K562 (cell line): Measurements from ENCODE around the gene SLC9A7. TPM values are rescaled to one million over a fixed set of nuclear protein-coding genes. Genes with fewer than 3 reads are reported as not detected.

Experiments used
- ARID1B ChIP-seq: fragments of 450-650 bp; IDR thresholded peaks from 2 replicates; pipeline ENCODE4 v1.6.1; 2016; ENCODE audit warnings: antibody characterized with exemption, mild to moderate bottlenecking, inconsistent platforms
- BDP1 ChIP-seq: IDR thresholded peaks from 3 replicates; pipeline ENCODE4 v1.6.1; 2011; ENCODE audit not compliant: insufficient read length, insufficient read depth
- BMI1 ChIP-seq: fragments of 150-350 bp; IDR thresholded peaks from 2 replicates; pipeline ENCODE4 v1.6.1; 2014; ENCODE audit warnings: low read length
- PCBP1 ChIP-seq: fragments of 200-400 bp; formaldehyde crosslinking; IDR thresholded peaks from 2 replicates; pipeline ENCODE4 v1.6.1; 2018; ENCODE audit warnings: mild to moderate bottlenecking, low read depth, low read length; ENCODE audit not compliant: poor library complexity, severe bottlenecking
- PTTG1 ChIP-seq: fragments of 450-650 bp; IDR thresholded peaks from 2 replicates; pipeline ENCODE4 v1.6.1; 2016; ENCODE audit warnings: low read depth, mild to moderate bottlenecking, missing genetic modification characterization, missing compliant biosample characterization
- ZBTB12 ChIP-seq: fragments of 250-450 bp; sonication (Bioruptor Pico); IDR thresholded peaks from 2 replicates; pipeline ENCODE4 v1.4.0; 2020
- polyA plus RNA-seq, 8 experiments: library from polyadenylated mRNA; depleted of rRNA in 4 of 8; stranded (reverse) in 5 of 8; unstranded in 3 of 8; fragments of >200 nt; fragmentation: Nextera tagmentation in 2 of 8; fragmentation: Illumina TruSeq in 1 of 8; extraction: Ambion mirVana in 2 of 8; extraction: Trizol in 1 of 8; gene quantifications; 2 replicates each; pipeline versions ENCODE4 v1.2.1 to v1.2.3, GENCODE V29; 2011 to 2014; ENCODE audit warnings: inconsistent platforms in 1 of 8, missing spikeins in 1 of 8
- total RNA-seq, 7 experiments: library from RNA; depleted of rRNA in 6 of 7; stranded (reverse); fragments of >200 nt in 6 of 7; fragmentation: Illumina TruSeq in 2 of 7; extraction: Trizol in 2 of 7; gene quantifications; 2 replicates each; pipeline versions ENCODE4 v1.2.1 to v1.2.3, GENCODE V29; 2011 to 2021; ENCODE audit warnings: low replicate concordance in 1 of 7
- TF ChIP-seq, protein P1 (sequence below), 2 experiments: IDR thresholded peaks; 2 replicates each; pipeline ENCODE4 v1.6.1; 2011; ENCODE audit warnings: borderline replicate concordance in 1 of 2, control low read depth in 1 of 2, low read depth in 1 of 2, low read length in 1 of 2, mild to moderate bottlenecking in 1 of 2, mixed read lengths in 1 of 2, moderate library complexity in 1 of 2; ENCODE audit not compliant: insufficient read depth in 1 of 2, insufficient read length in 1 of 2, poor library complexity in 1 of 2, severe bottlenecking in 1 of 2; ENCODE audit errors: extremely low read depth in 1 of 2
- TF ChIP-seq, protein P2 (sequence below): fragments of 150-350 bp; IDR thresholded peaks from 2 replicates; pipeline ENCODE4 v1.6.1; 2014; ENCODE audit warnings: low read depth, mild to moderate bottlenecking, low read length, borderline replicate concordance
- TF ChIP-seq, protein P3 (sequence below): fragments of 450-650 bp; IDR thresholded peaks from 2 replicates; pipeline ENCODE4 v1.6.1; 2016; ENCODE audit warnings: low read depth

Gene SLC9A7
- total and polyA plus RNA-seq, 9 of the 15 experiments (the other 6 are each of a cell fraction or from before 2014, with no cell fraction given), result 0.04 to 0.13 (median 0.09) TPM; not detected in 5

DNA sequence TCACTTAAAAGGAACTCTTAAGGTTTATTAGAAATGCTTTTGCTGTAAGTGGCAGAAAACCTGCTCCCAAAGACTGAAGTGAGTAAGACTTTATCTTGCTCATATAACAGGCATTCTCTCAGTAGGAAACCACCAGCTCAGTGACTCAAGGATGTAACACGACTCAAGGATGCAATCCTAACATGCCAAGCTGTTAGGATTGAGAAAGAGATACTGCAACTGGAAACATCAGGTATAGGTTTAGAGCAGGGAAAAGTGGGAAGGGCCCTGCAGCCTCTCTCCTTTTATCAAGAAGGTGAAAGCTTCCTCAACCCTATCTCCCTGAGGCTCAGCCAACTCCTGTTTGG, 11.9 kb upstream of the SLC9A7 start (continued):
- TF ChIP-seq, protein P1, sequence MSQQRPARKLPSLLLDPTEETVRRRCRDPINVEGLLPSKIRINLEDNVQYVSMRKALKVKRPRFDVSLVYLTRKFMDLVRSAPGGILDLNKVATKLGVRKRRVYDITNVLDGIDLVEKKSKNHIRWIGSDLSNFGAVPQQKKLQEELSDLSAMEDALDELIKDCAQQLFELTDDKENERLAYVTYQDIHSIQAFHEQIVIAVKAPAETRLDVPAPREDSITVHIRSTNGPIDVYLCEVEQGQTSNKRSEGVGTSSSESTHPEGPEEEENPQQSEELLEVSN (IDR thresholded peaks at IDR 0.05; ENCODE audit: borderline replicate concordance in 1 of 2, extremely low read depth in 1 of 2, insufficient read depth in 1 of 2, insufficient read length in 1 of 2, low read depth in 1 of 2, low read length in 1 of 2, poor library complexity in 1 of 2, severe bottlenecking in 1 of 2), result no peak
- TF ChIP-seq, protein P2, sequence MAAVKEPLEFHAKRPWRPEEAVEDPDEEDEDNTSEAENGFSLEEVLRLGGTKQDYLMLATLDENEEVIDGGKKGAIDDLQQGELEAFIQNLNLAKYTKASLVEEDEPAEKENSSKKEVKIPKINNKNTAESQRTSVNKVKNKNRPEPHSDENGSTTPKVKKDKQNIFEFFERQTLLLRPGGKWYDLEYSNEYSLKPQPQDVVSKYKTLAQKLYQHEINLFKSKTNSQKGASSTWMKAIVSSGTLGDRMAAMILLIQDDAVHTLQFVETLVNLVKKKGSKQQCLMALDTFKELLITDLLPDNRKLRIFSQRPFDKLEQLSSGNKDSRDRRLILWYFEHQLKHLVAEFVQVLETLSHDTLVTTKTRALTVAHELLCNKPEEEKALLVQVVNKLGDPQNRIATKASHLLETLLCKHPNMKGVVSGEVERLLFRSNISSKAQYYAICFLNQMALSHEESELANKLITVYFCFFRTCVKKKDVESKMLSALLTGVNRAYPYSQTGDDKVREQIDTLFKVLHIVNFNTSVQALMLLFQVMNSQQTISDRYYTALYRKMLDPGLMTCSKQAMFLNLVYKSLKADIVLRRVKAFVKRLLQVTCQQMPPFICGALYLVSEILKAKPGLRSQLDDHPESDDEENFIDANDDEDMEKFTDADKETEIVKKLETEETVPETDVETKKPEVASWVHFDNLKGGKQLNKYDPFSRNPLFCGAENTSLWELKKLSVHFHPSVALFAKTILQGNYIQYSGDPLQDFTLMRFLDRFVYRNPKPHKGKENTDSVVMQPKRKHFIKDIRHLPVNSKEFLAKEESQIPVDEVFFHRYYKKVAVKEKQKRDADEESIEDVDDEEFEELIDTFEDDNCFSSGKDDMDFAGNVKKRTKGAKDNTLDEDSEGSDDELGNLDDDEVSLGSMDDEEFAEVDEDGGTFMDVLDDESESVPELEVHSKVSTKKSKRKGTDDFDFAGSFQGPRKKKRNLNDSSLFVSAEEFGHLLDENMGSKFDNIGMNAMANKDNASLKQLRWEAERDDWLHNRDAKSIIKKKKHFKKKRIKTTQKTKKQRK, result no peak
- TF ChIP-seq PTTG1 (no peak), BMI1 (no peak), BDP1 (no peak), ARID1B (no peak), ZBTB12 (CRISPR knock-in tag) (no peak), PCBP1 (no peak)
- TF ChIP-seq, protein P3, sequence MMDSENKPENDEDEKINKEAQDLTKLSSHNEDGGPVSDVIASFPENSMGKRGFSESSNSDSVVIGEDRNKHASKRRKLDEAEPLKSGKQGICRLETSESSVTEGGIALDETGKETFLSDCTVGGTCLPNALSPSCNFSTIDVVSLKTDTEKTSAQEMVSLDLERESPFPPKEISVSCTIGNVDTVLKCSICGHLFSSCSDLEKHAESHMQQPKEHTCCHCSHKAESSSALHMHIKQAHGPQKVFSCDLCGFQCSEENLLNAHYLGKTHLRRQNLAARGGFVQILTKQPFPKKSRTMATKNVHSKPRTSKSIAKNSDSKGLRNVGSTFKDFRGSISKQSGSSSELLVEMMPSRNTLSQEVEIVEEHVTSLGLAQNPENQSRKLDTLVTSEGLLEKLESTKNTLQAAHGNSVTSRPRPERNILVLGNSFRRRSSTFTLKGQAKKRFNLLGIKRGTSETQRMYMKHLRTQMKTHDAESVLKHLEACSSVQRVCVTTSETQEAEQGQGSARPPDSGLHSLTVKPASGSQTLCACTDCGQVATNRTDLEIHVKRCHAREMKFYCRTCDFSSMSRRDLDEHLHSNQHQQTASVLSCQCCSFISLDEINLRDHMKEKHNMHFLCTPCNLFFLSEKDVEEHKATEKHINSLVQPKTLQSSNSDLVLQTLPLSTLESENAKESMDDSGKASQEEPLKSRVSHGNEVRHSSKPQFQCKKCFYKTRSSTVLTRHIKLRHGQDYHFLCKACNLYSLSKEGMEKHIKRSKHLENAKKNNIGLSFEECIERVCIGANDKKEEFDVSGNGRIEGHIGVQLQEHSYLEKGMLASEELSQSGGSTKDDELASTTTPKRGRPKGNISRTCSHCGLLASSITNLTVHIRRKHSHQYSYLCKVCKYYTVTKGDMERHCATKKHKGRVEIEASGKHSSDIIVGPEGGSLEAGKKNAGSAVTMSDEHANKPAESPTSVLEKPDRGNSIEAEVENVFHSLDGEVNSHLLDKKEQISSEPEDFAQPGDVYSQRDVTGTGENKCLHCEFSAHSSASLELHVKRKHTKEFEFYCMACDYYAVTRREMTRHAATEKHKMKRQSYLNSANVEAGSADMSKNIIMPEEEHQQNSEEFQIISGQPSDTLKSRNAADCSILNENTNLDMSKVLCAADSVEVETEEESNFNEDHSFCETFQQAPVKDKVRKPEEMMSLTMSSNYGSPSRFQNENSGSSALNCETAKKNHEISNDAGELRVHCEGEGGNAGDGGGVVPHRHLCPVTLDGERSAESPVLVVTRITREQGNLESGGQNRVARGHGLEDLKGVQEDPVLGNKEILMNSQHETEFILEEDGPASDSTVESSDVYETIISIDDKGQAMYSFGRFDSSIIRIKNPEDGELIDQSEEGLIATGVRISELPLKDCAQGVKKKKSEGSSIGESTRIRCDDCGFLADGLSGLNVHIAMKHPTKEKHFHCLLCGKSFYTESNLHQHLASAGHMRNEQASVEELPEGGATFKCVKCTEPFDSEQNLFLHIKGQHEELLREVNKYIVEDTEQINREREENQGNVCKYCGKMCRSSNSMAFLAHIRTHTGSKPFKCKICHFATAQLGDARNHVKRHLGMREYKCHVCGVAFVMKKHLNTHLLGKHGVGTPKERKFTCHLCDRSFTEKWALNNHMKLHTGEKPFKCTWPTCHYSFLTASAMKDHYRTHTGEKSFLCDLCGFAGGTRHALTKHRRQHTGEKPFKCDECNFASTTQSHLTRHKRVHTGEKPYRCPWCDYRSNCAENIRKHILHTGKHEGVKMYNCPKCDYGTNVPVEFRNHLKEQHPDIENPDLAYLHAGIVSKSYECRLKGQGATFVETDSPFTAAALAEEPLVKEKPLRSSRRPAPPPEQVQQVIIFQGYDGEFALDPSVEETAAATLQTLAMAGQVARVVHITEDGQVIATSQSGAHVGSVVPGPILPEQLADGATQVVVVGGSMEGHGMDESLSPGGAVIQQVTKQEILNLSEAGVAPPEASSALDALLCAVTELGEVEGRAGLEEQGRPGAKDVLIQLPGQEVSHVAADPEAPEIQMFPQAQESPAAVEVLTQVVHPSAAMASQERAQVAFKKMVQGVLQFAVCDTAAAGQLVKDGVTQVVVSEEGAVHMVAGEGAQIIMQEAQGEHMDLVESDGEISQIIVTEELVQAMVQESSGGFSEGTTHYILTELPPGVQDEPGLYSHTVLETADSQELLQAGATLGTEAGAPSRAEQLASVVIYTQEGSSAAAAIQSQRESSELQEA, result no peak
